IPS-18c (cell line): ENCODE results near the gene CACNA1C.
"Not testable (repeated sequence)": the region's sequence is repeated elsewhere in the genome, so short reads cannot be mapped to it uniquely, and the experiment has no call there.

Experiments used
- H3K4me3 ChIP-seq: 2 replicates; pipeline ENCODE4 v1.7.0; 2013; ENCODE audit warnings: low read depth, mild to moderate bottlenecking, low read length, moderate library complexity; ENCODE audit not compliant: insufficient read depth
- H3K9me3 ChIP-seq: one replicate; pipeline ENCODE4 v1.6.1; 2013; ENCODE audit warnings: mild to moderate bottlenecking, low read length, moderate library complexity; ENCODE audit not compliant: control insufficient read depth, insufficient read depth

CACNA1C gene

GRCh38 chr12:2679068-2679815 lies 626.5 kb downstream of the CACNA1C start:
- Histone ChIP-seq H3K4me3 (no peak overlapping the region), H3K9me3 (peaks cover 3% of the 10 kb centered on the region)

GRCh38 chr12:2679816-2680675 lies 627.3 kb downstream of the CACNA1C start:
- Histone ChIP-seq H3K9me3 (peaks cover 3% of the 10 kb centered on the region), H3K4me3 (no peak overlapping the region)

GRCh38 chr12:2680676-2681039 lies 627.9 kb downstream of the CACNA1C start:
- H3K9me3 ChIP-seq, result peaks cover 3% of the 10 kb centered on the region
- H3K4me3 ChIP-seq, result no peak overlapping the region

GRCh38 chr12:2681450-2682205 lies 628.8 kb downstream of the CACNA1C start:
- Histone ChIP-seq H3K9me3 (no peaks in the 10 kb centered on the region), H3K4me3 (no peak overlapping the region)

- Histone ChIP-seq H3K9me3 (no peaks in the 10 kb centered on the region), H3K4me3 (no peak overlapping the region)
Measured at GRCh38 chr12:2682296-2683251, 629.8 kb downstream of the CACNA1C start.

GRCh38 chr12:2683283-2684025 lies 630.7 kb downstream of the CACNA1C start:
- H3K9me3 ChIP-seq, result no peaks in the 10 kb centered on the region

GRCh38 chr12:2684026-2684325 lies 631.2 kb downstream of the CACNA1C start:
- not testable (repeated sequence) for H3K4me3 ChIP-seq, H3K9me3 ChIP-seq

More at GRCh38 chr12:2683283-2684025, 630.7 kb downstream of the CACNA1C start:
- H3K4me3 ChIP-seq, result no peak overlapping the region

GRCh38 chr12:2685620-2686279 lies 633.0 kb downstream of the CACNA1C start:
- H3K4me3 ChIP-seq, H3K9me3 ChIP-seq: not testable (repeated sequence)

- no peaks in the 10 kb centered on the region for H3K9me3 ChIP-seq
- H3K4me3 ChIP-seq, result no peak overlapping the region
Measured at GRCh38 chr12:2686280-2686646, 633.5 kb downstream of the CACNA1C start.

GRCh38 chr12:2687058-2687457 lies 634.3 kb downstream of the CACNA1C start:
- Histone ChIP-seq H3K4me3 (no peak overlapping the region), H3K9me3 (no peaks in the 10 kb centered on the region)

- Histone ChIP-seq H3K4me3 (no peak overlapping the region), H3K9me3 (no peaks in the 10 kb centered on the region)
Measured at GRCh38 chr12:2687726-2688125, 634.9 kb downstream of the CACNA1C start.

GRCh38 chr12:2688381-2688931 lies 635.7 kb downstream of the CACNA1C start:
- no peak overlapping the region for H3K4me3 ChIP-seq
- no peaks in the 10 kb centered on the region for H3K9me3 ChIP-seq

GRCh38 chr12:2689393-2689792 lies 636.6 kb downstream of the CACNA1C start:
- H3K4me3 ChIP-seq, result no peak overlapping the region

GRCh38 chr12:2689879-2690278 lies 637.1 kb downstream of the CACNA1C start:
- no peak overlapping the region for H3K4me3 ChIP-seq

More at GRCh38 chr12:2689393-2689792, 636.6 kb downstream of the CACNA1C start:
- no peaks in the 10 kb centered on the region for H3K9me3 ChIP-seq

GRCh38 chr12:2690348-2691005 lies 637.7 kb downstream of the CACNA1C start:
- H3K4me3 ChIP-seq, result peak overlapping the region; percentile 76; the same call in 1 of the 2 replicates
- H3K9me3 ChIP-seq, result no peaks in the 10 kb centered on the region

More at GRCh38 chr12:2689879-2690278, 637.1 kb downstream of the CACNA1C start:
- H3K9me3 ChIP-seq, result no peaks in the 10 kb centered on the region
